Right kidney (tissue), 1 donor: Measurements from ENCODE around the gene TEAD1.

ENCODE experiments used
- DNase-seq: peaks from one replicate; pipeline ENCODE4 v3.0.0-alpha.2; 2016

The TEAD1 gene

GRCh38 chr11:12810568-12810894 is 136.3 kb downstream of the TEAD1 start:
- no peak for DNase-seq

- DNase-seq: no peak
Observed at GRCh38 chr11:12811861-12812260, 137.6 kb downstream of the TEAD1 start.

GRCh38 chr11:12812849-12813248 is 138.6 kb downstream of the TEAD1 start:
- no peak for DNase-seq

DNA sequence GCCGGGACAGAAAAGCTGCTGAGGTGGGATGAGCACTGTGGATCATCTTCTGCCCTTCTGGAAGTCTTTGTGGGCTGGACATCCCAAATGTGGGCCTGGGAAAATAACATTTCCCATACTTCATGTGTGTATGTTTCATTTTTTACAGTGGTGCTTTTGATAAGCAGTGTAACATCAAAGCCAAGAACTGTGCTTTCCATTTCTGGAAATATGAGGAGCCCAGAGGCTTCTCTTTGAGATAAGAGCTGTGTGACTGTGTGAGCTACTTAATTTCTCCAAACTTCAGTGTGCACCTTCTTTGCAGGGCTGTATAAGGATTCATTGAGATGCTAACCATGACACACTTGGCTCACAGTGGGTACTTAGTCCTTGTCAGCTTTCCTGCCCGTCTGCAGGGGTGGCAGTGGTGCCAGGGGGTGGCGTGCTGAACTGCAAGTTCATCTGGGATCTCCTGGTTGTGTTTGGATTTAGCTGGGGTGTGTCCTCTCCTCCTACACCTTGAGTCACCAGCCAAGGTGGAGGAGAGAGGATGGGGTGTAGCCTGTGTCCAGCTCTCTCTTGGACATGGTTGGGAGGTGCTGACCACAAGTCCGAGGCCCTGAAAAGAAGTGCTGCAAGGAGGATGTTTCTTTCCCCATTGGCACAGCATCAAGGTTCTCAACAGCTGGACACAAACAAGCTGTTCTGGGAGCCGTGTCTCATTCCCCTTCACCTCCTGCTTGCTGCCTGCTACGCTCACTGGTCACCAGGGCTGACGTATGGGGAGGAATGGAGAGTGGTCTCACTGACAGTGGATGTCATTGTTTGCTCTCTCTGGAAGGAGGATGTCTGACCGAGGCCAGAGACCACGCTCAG is 139.4 kb downstream of the TEAD1 start:
- DNase-seq: peak; percentile 35

GRCh38 chr11:12815129-12815480 is 140.9 kb downstream of the TEAD1 start:
- DNase-seq: no peak

- no peak for DNase-seq
Observed at GRCh38 chr11:12815931-12816494, 141.8 kb downstream of the TEAD1 start.

DNA sequence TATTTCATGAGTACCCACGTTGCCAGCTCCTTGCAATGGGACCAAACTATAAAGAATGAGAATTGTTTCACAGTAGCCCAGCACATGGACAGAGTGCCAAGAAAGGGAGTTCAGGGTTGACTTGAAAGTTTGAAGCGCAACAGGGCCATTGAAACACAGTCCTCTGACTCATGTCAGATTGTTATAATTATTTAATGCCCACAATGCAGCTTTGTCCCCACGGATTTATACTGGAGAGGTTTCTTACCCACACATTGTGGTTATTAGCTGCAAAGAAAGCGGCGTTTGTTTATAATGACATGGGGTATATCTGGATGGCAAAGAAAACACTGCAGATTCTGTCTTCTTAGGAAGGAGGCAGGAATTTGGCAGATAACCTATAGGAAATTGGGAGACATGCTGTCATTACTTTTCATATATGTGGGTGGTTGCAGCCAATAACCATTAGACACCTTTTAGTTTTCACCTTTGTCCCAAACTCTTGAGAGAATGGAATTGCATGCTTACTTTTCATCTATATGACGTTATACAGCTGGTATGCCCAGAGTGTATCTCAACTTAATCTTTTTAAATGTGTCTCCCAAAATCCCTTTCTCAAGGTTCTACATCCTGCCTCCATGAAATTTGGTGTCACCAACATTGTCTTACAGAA is 143.6 kb downstream of the TEAD1 start:
- DNase-seq: no peak

DNA sequence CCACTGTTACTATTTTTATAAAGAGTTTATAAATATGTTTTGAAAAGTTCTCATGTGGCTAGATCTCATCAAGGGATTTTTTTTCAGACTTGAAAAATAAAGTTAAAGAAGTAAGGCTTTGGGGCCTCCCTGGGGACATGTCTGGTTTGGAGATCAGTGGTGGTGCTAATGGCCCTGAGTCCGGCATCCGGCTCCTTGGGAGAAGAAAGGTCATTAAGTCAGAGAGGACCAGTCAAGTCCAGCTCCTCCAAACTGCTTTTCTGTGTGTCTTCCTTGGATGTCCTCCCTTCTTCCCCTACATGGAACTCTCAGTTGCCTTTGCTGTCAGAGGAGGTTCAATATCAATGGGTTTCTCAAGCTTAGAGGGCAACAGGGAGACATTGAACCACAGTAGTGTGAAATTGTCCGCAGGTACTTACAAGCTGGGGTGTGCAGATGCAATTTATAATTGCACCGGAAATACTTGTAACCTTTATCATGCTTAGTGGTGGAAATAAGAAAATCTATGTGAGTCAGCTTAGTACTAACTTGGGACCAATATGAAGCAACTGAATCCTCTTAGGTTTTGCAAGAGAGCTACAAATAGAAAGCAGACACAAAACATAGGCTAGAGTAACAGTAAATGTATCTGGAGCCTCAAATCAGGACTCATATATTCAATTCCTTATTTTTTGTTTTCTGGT is 144.3 kb downstream of the TEAD1 start:
- no peak for DNase-seq

DNA sequence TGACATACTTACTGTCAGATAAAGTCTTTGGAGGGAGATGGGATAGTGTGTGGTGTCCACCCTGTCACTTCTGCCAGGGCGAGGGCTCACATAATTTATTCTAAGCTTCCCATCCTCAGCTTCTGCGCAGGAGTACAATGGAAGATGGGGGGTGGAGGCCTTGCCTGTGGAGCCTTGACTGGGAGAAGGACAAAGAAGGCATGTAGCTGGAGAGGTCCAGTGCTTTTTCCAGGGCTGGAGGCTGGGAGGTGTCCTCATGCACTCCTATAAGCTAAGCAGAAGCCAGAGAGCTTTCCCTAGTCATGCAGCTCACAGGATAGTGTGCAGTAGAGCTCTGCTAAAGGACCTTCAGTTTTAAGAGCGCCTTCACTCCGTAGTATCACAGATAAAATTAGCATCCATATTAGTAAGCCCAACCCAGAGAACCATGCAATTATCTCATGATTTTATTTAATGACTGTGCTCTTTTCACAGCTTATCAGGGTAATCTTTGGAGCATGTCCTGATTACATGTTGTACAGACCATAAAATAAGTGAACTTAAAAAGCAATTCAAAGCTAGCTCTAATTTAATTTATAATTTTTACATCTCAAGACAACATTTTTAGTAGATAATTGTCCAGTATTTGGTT is 148.3 kb downstream of the TEAD1 start:
- DNase-seq: no peak

GRCh38 chr11:12824281-12825041 is 150.2 kb downstream of the TEAD1 start:
- DNase-seq: no peak

GRCh38 chr11:12826441-12826840 is 152.2 kb downstream of the TEAD1 start:
- DNase-seq: no peak

DNA sequence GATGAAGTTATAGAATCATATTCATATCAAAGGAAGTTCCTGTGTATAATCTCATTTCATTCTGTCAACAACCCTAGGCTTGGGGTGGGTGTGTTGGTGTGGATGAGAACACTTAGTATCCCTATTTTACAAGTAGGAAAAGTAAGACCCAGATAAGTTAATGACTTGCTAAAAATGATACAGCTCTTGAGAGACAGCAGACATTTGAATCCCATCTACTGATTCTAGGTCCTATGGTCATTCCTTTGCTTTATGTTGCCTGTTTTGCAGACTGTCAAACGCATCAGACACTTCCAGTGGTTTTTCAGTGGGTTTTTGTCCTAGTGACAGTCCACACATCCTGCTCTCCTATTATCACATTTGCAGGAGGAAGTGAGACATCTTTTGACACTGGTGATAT is 153.1 kb downstream of the TEAD1 start:
- no peak for DNase-seq

- DNase-seq: peak; percentile 85
Observed at GRCh38 chr11:12827929-12828812, 153.9 kb downstream of the TEAD1 start.

DNA sequence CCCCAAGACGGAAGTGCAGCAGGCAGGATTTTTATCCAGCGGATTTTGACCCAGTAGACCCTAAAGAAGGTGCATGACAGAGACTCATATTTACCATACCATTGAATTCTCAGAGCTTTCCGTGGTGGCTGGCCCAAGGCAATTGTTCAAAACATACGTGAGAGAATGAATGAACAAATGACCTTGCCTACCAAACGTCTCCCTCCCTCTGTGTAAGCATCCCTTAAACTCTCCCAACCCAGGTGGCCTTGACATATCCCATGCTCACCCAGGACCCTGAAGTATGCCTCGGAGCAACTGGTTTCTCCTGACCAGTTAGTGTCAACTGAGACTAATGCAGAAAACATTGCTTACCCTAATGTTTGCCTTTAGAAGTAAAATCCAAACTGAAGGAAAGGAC is 154.9 kb downstream of the TEAD1 start:
- DNase-seq: no peak

DNA sequence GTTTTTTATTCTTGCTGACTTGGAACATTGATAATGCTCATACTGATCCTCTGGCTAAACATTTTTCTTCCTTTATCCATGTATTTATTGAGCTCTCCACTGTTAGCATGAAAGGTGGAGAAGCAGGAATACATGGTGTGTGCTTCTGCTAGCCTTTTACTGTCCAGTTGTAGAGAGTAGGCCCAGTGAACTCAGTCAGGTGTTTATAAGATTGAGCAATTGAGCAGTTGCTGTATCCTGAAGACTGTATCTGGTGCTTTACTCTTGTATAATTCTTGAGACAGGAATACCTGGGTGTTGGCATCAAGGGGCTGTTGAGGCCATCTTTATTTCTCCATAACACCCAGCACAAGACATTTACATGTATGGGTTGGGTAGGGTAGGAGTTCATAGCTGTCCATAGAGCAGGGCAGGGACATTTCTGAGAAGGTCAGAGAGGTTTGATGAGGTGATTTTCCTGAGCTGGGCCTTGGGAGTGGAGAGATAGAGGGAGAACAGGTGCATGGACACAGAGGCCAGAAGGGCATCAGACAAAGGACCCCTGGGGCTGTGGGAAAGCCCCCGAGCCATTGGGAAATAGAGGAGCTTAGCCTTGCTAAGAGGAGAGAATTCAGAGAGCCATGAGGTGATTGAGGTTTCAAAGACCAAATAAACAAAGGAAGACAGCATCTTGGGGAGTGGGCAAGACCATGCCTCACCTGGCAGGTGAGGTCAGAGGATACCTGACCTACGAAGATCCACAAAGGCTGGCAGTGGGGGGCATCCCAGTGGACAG is 155.5 kb downstream of the TEAD1 start:
- no peak for DNase-seq

DNA sequence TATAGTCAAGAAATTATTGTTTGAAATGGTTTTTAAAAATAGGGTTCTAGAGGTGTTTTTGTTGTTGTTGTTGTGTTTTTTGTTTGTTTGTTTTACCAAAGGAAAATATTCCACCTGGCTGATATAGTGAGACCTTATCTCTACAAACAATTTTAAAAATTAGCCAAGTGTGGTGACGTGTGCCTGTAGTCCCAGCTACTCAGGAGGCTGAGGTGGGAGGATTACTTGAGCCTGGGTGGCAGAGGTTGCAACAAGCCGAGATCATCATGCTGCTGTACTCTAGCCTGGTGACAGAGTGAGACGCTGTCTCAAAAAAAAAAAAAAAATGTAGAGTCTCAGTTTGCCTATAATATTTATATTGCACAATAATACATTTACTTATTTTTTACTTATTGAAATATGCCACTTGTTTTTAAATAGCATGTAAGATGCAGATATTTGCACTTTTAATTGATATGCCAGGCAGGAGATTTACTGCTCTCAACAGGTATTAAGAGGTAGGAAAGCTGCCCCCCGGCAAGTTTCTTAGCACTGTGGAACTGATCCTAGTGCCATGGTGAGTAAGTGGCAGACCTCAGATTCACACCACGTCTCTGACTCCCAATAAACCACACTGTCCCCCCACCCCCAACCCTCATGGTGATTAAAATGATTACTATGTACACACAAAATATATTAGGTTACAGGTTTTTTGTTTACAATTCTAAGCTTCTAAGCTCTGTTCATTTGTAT is 157.4 kb downstream of the TEAD1 start:
- DNase-seq: no peak

- no peak for DNase-seq
Observed at GRCh38 chr11:12832480-12833224, 158.4 kb downstream of the TEAD1 start.

DNA sequence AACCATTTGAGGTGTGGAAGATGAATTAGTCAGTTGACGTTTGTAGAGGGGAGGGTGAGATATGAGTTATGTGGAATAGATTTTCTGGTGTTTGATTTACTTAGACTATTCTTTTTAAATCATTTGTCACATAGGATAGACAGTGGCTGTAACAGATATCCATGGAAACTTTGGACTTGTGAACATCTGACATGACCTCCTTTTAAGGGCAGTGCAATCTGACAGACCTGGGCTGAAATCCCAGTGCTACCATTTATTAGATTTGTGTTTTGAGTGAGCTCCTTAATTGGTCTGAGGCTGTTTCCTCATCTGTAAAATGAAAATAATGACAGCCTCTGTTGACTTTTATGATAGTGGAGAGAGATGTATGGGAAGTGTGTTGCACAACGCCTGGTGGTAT is 159.9 kb downstream of the TEAD1 start:
- DNase-seq: no peak

DNA sequence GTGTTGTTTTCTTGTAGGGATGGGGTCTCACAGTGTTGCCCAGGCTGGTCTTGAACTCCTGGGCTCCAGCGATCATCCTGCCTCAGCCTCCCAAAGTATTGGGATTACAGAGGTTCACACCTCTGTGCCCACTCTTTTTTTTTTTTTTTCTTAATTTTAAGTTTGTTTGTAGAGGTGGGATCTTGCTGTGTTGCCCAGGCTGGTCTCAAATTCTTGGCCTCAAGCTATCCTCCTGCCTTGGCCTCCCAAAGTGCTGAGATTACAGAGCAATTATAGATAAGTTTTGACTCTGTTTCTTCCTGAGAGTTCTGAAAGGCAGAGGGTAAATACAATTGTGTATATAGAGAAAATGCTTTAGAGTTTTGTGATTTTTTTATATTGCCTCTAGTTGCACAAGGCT is 160.4 kb downstream of the TEAD1 start:
- no peak for DNase-seq
